B cell (primary cell): Measurements from ENCODE around the gene CTCFL. TPM values are rescaled to one million over a fixed set of nuclear protein-coding genes. Genes with fewer than 3 reads are reported as not detected.

Source experiments
- ATAC-seq: fragments of 200-7000 bp; cut with Tn5 transposase; one replicate; pipeline ENCODE4 v1.10.0; 2021; ENCODE audit warnings: low read depth, mild to moderate bottlenecking, moderate number of reproducible peaks, moderate library complexity
- CTCF ChIA-PET: fragments of 350-600 bp; sonication (Branson Sonifier 250); formaldehyde crosslinking; loops from one replicate; lab custom pipeline; 2021; ENCODE audit warnings: antibody characterized with exemption, inconsistent platforms; lab: Charles Lee
- POLR2A ChIA-PET: fragments of 350-600 bp; sonication (Branson Sonifier 250); formaldehyde crosslinking; loops from one replicate; lab custom pipeline; 2021; ENCODE audit warnings: antibody characterized with exemption; lab: Charles Lee
- DNase-seq: peaks from one replicate; pipeline ENCODE4 v3.0.0; 2013
- H2AFZ ChIP-seq: 2 replicates; pipeline ENCODE4 v1.6.1; 2012; ENCODE audit warnings: mild to moderate bottlenecking, low read depth, low read length; ENCODE audit not compliant: insufficient read depth, poor library complexity, severe bottlenecking
- H3K27ac ChIP-seq, 2 donors: 1 replicate in 1 of 2; 2 replicates in 1 of 2; pipeline ENCODE4 v1.5.1; 2012 to 2013; ENCODE audit warnings: low read length in 2 of 2, mild to moderate bottlenecking in 2 of 2, moderate library complexity in 1 of 2
- H3K27me3 ChIP-seq, 4 experiments: fragments of 200-600 bp in 1 of 4; sonication (generic) in 1 of 4; replicated peaks in 1 of 4; 1 replicate in 2 of 4; 2 replicates in 2 of 4; pipeline versions ENCODE4 v1.6.1 to v1.7.0; 2013 to 2016; ENCODE audit warnings: low read length in 3 of 4, mild to moderate bottlenecking in 2 of 4, mixed read lengths in 1 of 4, moderate library complexity in 1 of 4; ENCODE audit not compliant: insufficient read depth in 4 of 4, control insufficient read depth in 3 of 4; ENCODE audit errors: control extremely low read depth in 1 of 4
- H3K36me3 ChIP-seq, 2 experiments: replicated peaks in 1 of 2; 1 replicate in 1 of 2; 2 replicates in 1 of 2; pipeline versions ENCODE4 v1.6.1 to v1.7.1; 2013; ENCODE audit warnings: low read length in 1 of 2; ENCODE audit not compliant: insufficient read depth in 2 of 2, control insufficient read depth in 1 of 2; ENCODE audit errors: control extremely low read depth in 1 of 2, extremely low read depth in 1 of 2
- H3K4me1 ChIP-seq, 2 donors: fragments of 200-600 bp in 1 of 2; sonication (generic) in 1 of 2; 1 replicate in 1 of 2; 2 replicates in 1 of 2; pipeline versions ENCODE4 v1.5.1 to v1.6.1; 2013 to 2017; ENCODE audit warnings: low read length in 2 of 2; ENCODE audit not compliant: control insufficient read depth in 2 of 2, insufficient read depth in 2 of 2
- H3K4me2 ChIP-seq: replicated peaks from 2 replicates; pipeline ENCODE3; 2012; ENCODE audit warnings: mild to moderate bottlenecking, low read depth, low read length; ENCODE audit not compliant: poor library complexity, severe bottlenecking
- H3K4me3 ChIP-seq, 5 experiments: fragments of 200-600 bp in 1 of 5; sonication (generic) in 1 of 5; 1 replicate in 3 of 5; 2 replicates in 2 of 5; pipeline versions ENCODE4 v1.5.1 to v1.7.0; 2011 to 2016; ENCODE audit warnings: low read length in 4 of 5, mild to moderate bottlenecking in 4 of 5, low read depth in 2 of 5, control low read depth in 1 of 5, moderate library complexity in 1 of 5; ENCODE audit not compliant: insufficient read depth in 1 of 5; ENCODE audit errors: control extremely low read depth in 1 of 5, extremely low read depth in 1 of 5
- H3K79me2 ChIP-seq: fragments of 200-600 bp; sonication (generic); one replicate; pipeline ENCODE4 v1.6.0; 2016; ENCODE audit warnings: low read length; ENCODE audit not compliant: control insufficient read depth, insufficient read depth
- H3K9ac ChIP-seq: fragments of 200-600 bp; sonication (generic); 2 replicates; pipeline ENCODE4 v1.6.1; 2017; ENCODE audit warnings: mild to moderate bottlenecking, low read length, moderate library complexity
- H3K9me3 ChIP-seq, 3 donors: one replicate each; pipeline versions ENCODE4 v1.6.1 to v1.7.1; 2013; ENCODE audit warnings: low read length in 2 of 3; ENCODE audit not compliant: control insufficient read depth in 2 of 3, insufficient read depth in 1 of 3; ENCODE audit errors: control extremely low read depth in 1 of 3
- H4K20me1 ChIP-seq: 2 replicates; pipeline ENCODE4 v1.6.0; 2012; ENCODE audit warnings: mild to moderate bottlenecking, low read length; ENCODE audit not compliant: insufficient read depth, control insufficient read depth, poor library complexity, severe bottlenecking
- H3K27ac Mint-ChIP-seq: one replicate; pipeline ENCODE4 v1.8.0; 2021; ENCODE audit warnings: mixed read lengths
- H3K27me3 Mint-ChIP-seq: one replicate; pipeline ENCODE4 v1.8.0; 2021; ENCODE audit warnings: mixed read lengths
- H3K4me1 Mint-ChIP-seq: one replicate; pipeline ENCODE4 v1.8.0; 2021; ENCODE audit warnings: mixed read lengths
- H3K4me3 Mint-ChIP-seq: one replicate; pipeline ENCODE4 v1.8.0; 2021; ENCODE audit warnings: mixed read lengths
- H3K9me3 Mint-ChIP-seq: one replicate; pipeline ENCODE4 v1.8.0; 2022; ENCODE audit warnings: mixed read lengths; ENCODE audit not compliant: insufficient read depth
- EZH2 ChIP-seq: IDR thresholded peaks from 2 replicates; pipeline ENCODE4 v1.6.1; 2012; ENCODE audit warnings: borderline replicate concordance, low read depth, mild to moderate bottlenecking, moderate library complexity, low read length; ENCODE audit not compliant: insufficient read depth, poor library complexity, severe bottlenecking
- whole genome bisulfite sequencing: methylation state at CpG from one replicate; pipeline ENCODE4 v1.1.5; 2013; ENCODE audit warnings: missing lambda C conversion rate; ENCODE audit not compliant: insufficient coverage; 5-methylcytosine and 5-hydroxymethylcytosine counted together
- intact Hi-C: fragments of 100-400 bp; cut with micrococcal nuclease; formaldehyde crosslinking; loops from one replicate; pipeline ENCODE4 v1.10.0; 2022
- polyA plus RNA-seq: library from polyadenylated mRNA; depleted of rRNA; stranded (reverse); fragments of >200 nt; gene quantifications from 2 replicates; pipeline ENCODE4 v1.2.3, GENCODE V29; 2012
- total RNA-seq, 2 donors: library from RNA; stranded (reverse); fragments of 120-200 nt in 1 of 2; gene quantifications; 1 replicate in 1 of 2; 2 replicates in 1 of 2; pipeline versions ENCODE4 v1.2.3 to v1.2.4, GENCODE V29; 2013 to 2022
- TF ChIP-seq, protein P1 (sequence below): fragments of 200-600 bp; IDR thresholded peaks from one replicate; pipeline ENCODE4 v1.8.0; 2022; ENCODE audit warnings: antibody characterized with exemption, mild to moderate bottlenecking

Gene CTCFL
- total and polyA plus RNA-seq, 2 donors (not counting 1 experiment from before 2014, with no cell fraction given) = not detected

DNA sequence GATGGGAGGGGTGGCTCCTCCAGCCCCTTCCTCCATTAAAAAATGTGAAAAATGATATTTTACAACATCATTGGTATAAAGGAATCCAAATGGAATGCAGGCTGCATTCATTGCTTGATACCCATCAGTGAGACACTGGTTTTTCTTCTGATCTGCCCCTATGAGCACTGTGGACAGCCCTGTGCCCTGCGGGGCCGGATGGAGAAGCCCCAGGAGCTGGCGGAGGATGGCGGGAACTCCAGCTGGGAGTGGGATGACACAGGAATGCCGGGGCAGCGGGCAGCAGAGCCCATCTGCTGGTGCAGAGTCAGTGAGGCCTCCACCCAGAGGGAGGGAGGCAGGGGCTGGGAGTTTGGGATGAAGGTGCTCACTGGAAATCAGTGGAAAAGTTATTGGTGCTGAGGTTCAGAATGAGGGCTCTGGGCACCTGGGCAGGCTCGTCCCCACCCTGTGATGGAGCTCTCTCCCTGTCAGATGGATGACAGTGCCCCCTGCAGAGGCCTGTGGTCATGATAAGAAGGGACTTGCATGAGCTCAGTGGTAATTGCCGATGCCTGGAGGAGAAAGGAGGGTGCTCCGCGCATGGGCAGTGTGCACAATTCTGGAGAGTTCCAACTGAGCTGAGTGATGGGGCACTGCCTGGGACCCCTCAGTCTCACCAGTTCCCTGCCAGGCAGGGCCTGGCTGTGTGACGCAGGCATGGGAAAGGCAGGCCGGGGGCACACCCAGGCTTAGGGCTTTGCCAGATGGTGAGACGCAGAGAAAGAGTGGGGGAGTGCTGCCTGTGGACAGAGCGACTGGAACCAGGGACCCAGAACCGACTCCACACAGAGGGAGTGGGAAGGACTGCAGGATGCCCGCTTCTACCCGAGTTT is 23.2 kb downstream of the CTCFL start:
- peaks cover 50% of the 10 kb centered on the region for H3K4me1 Mint-ChIP-seq
- no peaks in the 10 kb centered on the region for H3K9me3 Mint-ChIP-seq
- TF ChIP-seq, protein P1, sequence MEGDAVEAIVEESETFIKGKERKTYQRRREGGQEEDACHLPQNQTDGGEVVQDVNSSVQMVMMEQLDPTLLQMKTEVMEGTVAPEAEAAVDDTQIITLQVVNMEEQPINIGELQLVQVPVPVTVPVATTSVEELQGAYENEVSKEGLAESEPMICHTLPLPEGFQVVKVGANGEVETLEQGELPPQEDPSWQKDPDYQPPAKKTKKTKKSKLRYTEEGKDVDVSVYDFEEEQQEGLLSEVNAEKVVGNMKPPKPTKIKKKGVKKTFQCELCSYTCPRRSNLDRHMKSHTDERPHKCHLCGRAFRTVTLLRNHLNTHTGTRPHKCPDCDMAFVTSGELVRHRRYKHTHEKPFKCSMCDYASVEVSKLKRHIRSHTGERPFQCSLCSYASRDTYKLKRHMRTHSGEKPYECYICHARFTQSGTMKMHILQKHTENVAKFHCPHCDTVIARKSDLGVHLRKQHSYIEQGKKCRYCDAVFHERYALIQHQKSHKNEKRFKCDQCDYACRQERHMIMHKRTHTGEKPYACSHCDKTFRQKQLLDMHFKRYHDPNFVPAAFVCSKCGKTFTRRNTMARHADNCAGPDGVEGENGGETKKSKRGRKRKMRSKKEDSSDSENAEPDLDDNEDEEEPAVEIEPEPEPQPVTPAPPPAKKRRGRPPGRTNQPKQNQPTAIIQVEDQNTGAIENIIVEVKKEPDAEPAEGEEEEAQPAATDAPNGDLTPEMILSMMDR = no peak
- no peak for TF ChIP-seq EZH2

DNA sequence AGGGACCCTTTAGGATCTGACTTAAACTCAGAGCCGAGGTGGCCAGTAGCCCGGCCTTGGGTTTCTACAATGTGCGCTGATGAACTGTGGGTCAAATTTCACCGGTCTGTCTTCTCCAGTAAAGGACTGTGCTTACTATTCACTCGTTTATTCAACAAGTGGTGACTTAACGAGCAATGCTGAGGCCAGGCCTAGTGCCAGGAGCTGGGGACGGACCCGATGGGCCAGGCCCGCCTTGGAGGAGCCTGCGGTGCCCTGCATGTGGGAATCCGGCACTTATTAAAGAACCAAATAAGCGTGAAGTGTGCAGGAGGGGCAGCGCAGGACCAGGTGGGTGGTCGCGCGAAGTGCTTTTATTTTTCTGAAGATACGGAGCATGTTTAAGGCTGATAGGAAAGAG is 24.0 kb downstream of the CTCFL start:
- Histone ChIP-seq H3K4me1 (peaks cover 31 to 44% of the 10 kb centered on the region in 2 donors), H3K4me3 (no peak overlapping the region), H3K27ac (no peak overlapping the region), H3K79me2 (no peaks in the 10 kb centered on the region), H3K27me3 (peaks cover 0 to 3% (median 0%) of the 10 kb centered on the region in 4 experiments), H3K4me2 (no peak overlapping the region), H3K9me3 (peaks cover 0 to 7% (median 0%) of the 10 kb centered on the region in 3 donors), H3K9ac (no peak overlapping the region), H4K20me1 (no peaks in the 10 kb centered on the region), H2AFZ (no peak overlapping the region), H3K36me3 (no peaks in the 10 kb centered on the region)
- H3K4me1 Mint-ChIP-seq = peaks cover 47% of the 10 kb centered on the region
- no peak overlapping the region for H3K4me3 Mint-ChIP-seq
- WGBS = 94% methylated on average over 17 of the region's 17 CpGs
- H3K9me3 Mint-ChIP-seq = no peaks in the 10 kb centered on the region
- intact Hi-C loops = no loop called here
- DNase-seq (no peak), ATAC-seq (no peak)
- H3K27me3 Mint-ChIP-seq = peaks cover 9% of the 10 kb centered on the region
- POLR2A ChIA-PET = no interaction called here
- TF ChIP-seq EZH2 = no peak
- TF ChIP-seq, protein P1 = no peak
- no peak overlapping the region for H3K27ac Mint-ChIP-seq
- CTCF ChIA-PET = interaction anchor here (1.9 kb wide), 1 partner anchor 154 kb away, joined by 6 read pairs; no protein-coding TSS in a partner anchor

More for the DNA sequence above, 23.2 kb downstream of the CTCFL start:
- Histone ChIP-seq H3K27ac (no peak overlapping the region), H3K4me3 (no peak overlapping the region), H3K9ac (no peak overlapping the region), H3K9me3 (peaks cover 0 to 7% (median 0%) of the 10 kb centered on the region in 3 donors), H3K79me2 (no peaks in the 10 kb centered on the region), H4K20me1 (no peaks in the 10 kb centered on the region), H3K4me1 (peaks cover 31 to 44% of the 10 kb centered on the region in 2 donors), H3K36me3 (no peaks in the 10 kb centered on the region), H3K4me2 (no peak overlapping the region), H2AFZ (no peak overlapping the region), H3K27me3 (peaks cover 0 to 3% (median 0%) of the 10 kb centered on the region in 4 experiments)
- intact Hi-C loops = no loop called here
- DNase-seq = no peak
- Mint-ChIP-seq H3K27me3 (peaks cover 9% of the 10 kb centered on the region), H3K27ac (peak overlapping the region; percentile 71), H3K4me3 (no peak overlapping the region)
- 90% methylated on average over 14 of the region's 17 CpGs for WGBS
- CTCF ChIA-PET = interaction anchor here (0.5 to 1.9 kb wide), 2 partner anchors 49 to 155 kb away, joined by 3 to 6 read pairs; no protein-coding TSS in a partner anchor
- no peak for ATAC-seq
- POLR2A ChIA-PET = no interaction called here
